H1 (cell line): ENCODE data around the gene ZNF611. TPM values are rescaled to one million over a fixed set of nuclear protein-coding genes. Genes with fewer than 3 reads are reported as not detected.

ENCODE experiments used
- CTCF ChIA-PET: fragments of 300-600 bp; sonication (Branson Sonifier 250); formaldehyde crosslinking; loops from one replicate; lab custom pipeline; 2021; ENCODE audit not compliant: partially characterized antibody; lab: Charles Lee
- POLR2A ChIA-PET: fragments of 300-600 bp; sonication (Branson Sonifier 250); formaldehyde crosslinking; loops from one replicate; lab custom pipeline; 2021; ENCODE audit warnings: inconsistent platforms; ENCODE audit not compliant: partially characterized antibody; lab: Charles Lee
- DNase-seq, 2 experiments: peaks; one replicate each; pipeline versions ENCODE4 v3.0.0 to v3.0.0-alpha.2; 2010 to 2022; ENCODE audit warnings: low spot score in 2 of 2, low read depth in 1 of 2, mixed read lengths in 1 of 2
- FAIRE-seq: peaks from 2 replicates; lab custom pipeline; 2011; peaks lifted over from hg19 to GRCh38; lab: Jason Lieb, UNC
- H2AFZ ChIP-seq: 2 replicates; pipeline ENCODE4 v1.8.1; 2012; ENCODE audit warnings: low read length, inconsistent platforms
- H2AK5ac ChIP-seq: 2 replicates; pipeline ENCODE4 v1.6.1; 2013; ENCODE audit warnings: low read depth, low read length
- H2BK120ac ChIP-seq: replicated peaks from 2 replicates; pipeline ENCODE3; 2013; ENCODE audit warnings: low read depth, low read length, inconsistent platforms
- H2BK12ac ChIP-seq: 2 replicates; pipeline ENCODE4 v1.6.1; 2013; ENCODE audit warnings: low read depth, low read length
- H2BK15ac ChIP-seq: 2 replicates; pipeline ENCODE4 v1.6.1; 2013; ENCODE audit warnings: low read length
- H2BK20ac ChIP-seq: 2 replicates; pipeline ENCODE4 v1.6.1; 2013; ENCODE audit warnings: low read length
- H2BK5ac ChIP-seq: 2 replicates; pipeline ENCODE4 v1.6.1; 2013; ENCODE audit warnings: low read depth, low read length
- H3K14ac ChIP-seq: 2 replicates; pipeline ENCODE4 v1.6.1; 2013; ENCODE audit warnings: inconsistent platforms; ENCODE audit not compliant: insufficient read length
- H3K18ac ChIP-seq: 2 replicates; pipeline ENCODE4 v1.6.1; 2013; ENCODE audit warnings: low read length; ENCODE audit errors: extremely low read depth
- H3K23ac ChIP-seq: 2 replicates; pipeline ENCODE4 v1.6.1; 2013; ENCODE audit warnings: inconsistent platforms; ENCODE audit not compliant: insufficient read length
- H3K23me2 ChIP-seq: 2 replicates; pipeline ENCODE4 v1.6.1; 2013; ENCODE audit warnings: low read depth, low read length
- H3K27ac ChIP-seq: 2 replicates; pipeline ENCODE4 v1.6.1; 2011; ENCODE audit warnings: low read depth, low read length, inconsistent platforms
- H3K27me3 ChIP-seq, 4 experiments: replicated peaks in 1 of 4; 1 replicate in 1 of 4; 2 replicates in 3 of 4; pipeline versions ENCODE4 v1.6.1 to v1.8.1; 2011 to 2013; ENCODE audit warnings: low read length in 3 of 4, mild to moderate bottlenecking in 3 of 4, inconsistent platforms in 2 of 4, mixed read lengths in 2 of 4, moderate library complexity in 1 of 4; ENCODE audit not compliant: control insufficient read depth in 3 of 4, insufficient read depth in 3 of 4; ENCODE audit errors: extremely low read depth in 1 of 4
- H3K36me3 ChIP-seq, 4 experiments: 2 replicates each; pipeline versions ENCODE4 v1.6.1 to v1.8.1; 2011 to 2013; ENCODE audit warnings: mild to moderate bottlenecking in 4 of 4, low read length in 3 of 4, moderate library complexity in 2 of 4, control low read depth in 1 of 4, inconsistent platforms in 1 of 4; ENCODE audit not compliant: insufficient read depth in 4 of 4, control insufficient read depth in 2 of 4
- H3K4ac ChIP-seq: replicated peaks from 2 replicates; pipeline ENCODE3; 2013; ENCODE audit warnings: low read length, low read depth, mixed read lengths, inconsistent platforms; ENCODE audit not compliant: insufficient read length
- H3K4me1 ChIP-seq, 4 experiments: replicated peaks in 1 of 4; 1 replicate in 1 of 4; 2 replicates in 3 of 4; pipeline versions ENCODE4 v1.6.1 to v1.8.1; 2011 to 2013; ENCODE audit warnings: low read length in 3 of 4, inconsistent platforms in 2 of 4, mixed read lengths in 1 of 4; ENCODE audit not compliant: insufficient read depth in 4 of 4, control insufficient read depth in 3 of 4
- H3K4me2 ChIP-seq, 2 experiments: 2 replicates each; pipeline versions ENCODE4 v1.6.1 to v1.8.1; 2011 to 2013; ENCODE audit warnings: low read depth in 2 of 2, low read length in 2 of 2, control low read depth in 1 of 2, inconsistent platforms in 1 of 2, mild to moderate bottlenecking in 1 of 2; ENCODE audit not compliant: insufficient read depth in 1 of 2
- H3K4me3 ChIP-seq, 4 experiments: fragments of 200-600, 300-600 bp in 1 of 4; sonication (generic), shearing (Covaris generic), sonication (Bioruptor Twin) in 1 of 4; 2 replicates each; pipeline versions ENCODE4 v1.5.1 to v1.8.1; 2011 to 2016; ENCODE audit warnings: low read length in 4 of 4, low read depth in 3 of 4, control low read depth in 2 of 4, inconsistent platforms in 2 of 4, mild to moderate bottlenecking in 2 of 4, mixed read lengths in 1 of 4, moderate library complexity in 1 of 4; ENCODE audit not compliant: insufficient read depth in 2 of 4; ENCODE audit errors: extremely low read depth in 1 of 4
- H3K56ac ChIP-seq: replicated peaks from 2 replicates; pipeline ENCODE3; 2013; ENCODE audit warnings: low read depth, mild to moderate bottlenecking, mixed read lengths, low read length, inconsistent platforms; ENCODE audit not compliant: insufficient read length
- H3K79me1 ChIP-seq: 2 replicates; pipeline ENCODE4 v1.6.1; 2013; ENCODE audit warnings: low read depth, low read length, control low read depth
- H3K79me2 ChIP-seq, 2 experiments: 2 replicates each; pipeline versions ENCODE4 v1.6.1 to v1.8.1; 2012 to 2013; ENCODE audit warnings: low read length in 2 of 2, mild to moderate bottlenecking in 2 of 2, inconsistent platforms in 1 of 2; ENCODE audit not compliant: insufficient read depth in 2 of 2, control insufficient read depth in 1 of 2
- H3K9ac ChIP-seq, 4 experiments: replicated peaks in 1 of 4; 1 replicate in 1 of 4; 2 replicates in 3 of 4; pipeline versions ENCODE4 v1.6.1 to v1.8.1; 2011 to 2013; ENCODE audit warnings: low read depth in 3 of 4, low read length in 3 of 4, control low read depth in 2 of 4, mild to moderate bottlenecking in 2 of 4, moderate library complexity in 2 of 4, inconsistent platforms in 1 of 4; ENCODE audit errors: extremely low read depth in 1 of 4
- H3K9me3 ChIP-seq, 2 experiments: 2 replicates each; pipeline versions ENCODE4 v1.6.1 to v1.8.1; 2012 to 2013; ENCODE audit warnings: mild to moderate bottlenecking in 2 of 2, moderate library complexity in 2 of 2, control low read depth in 1 of 2, inconsistent platforms in 1 of 2, low read depth in 1 of 2, low read length in 1 of 2, mixed read lengths in 1 of 2; ENCODE audit not compliant: insufficient read depth in 2 of 2
- H4K20me1 ChIP-seq, 2 experiments: replicated peaks in 1 of 2; 2 replicates each; pipeline versions ENCODE3 to v1.8.1; 2011 to 2013; ENCODE audit warnings: inconsistent platforms in 2 of 2, low read length in 2 of 2, mild to moderate bottlenecking in 1 of 2; ENCODE audit not compliant: insufficient read depth in 2 of 2, control insufficient read depth in 1 of 2
- H4K5ac ChIP-seq: 2 replicates; pipeline ENCODE4 v1.6.1; 2013; ENCODE audit warnings: low read length, low read depth, mixed read lengths, inconsistent platforms; ENCODE audit not compliant: insufficient read length
- H4K8ac ChIP-seq: 2 replicates; pipeline ENCODE4 v1.8.0; 2013; ENCODE audit warnings: mild to moderate bottlenecking, moderate library complexity, low read length, inconsistent platforms; ENCODE audit not compliant: insufficient read depth; ENCODE audit errors: extremely low read depth
- H4K91ac ChIP-seq: replicated peaks from 2 replicates; pipeline ENCODE3; 2013; ENCODE audit warnings: low read length, mixed read lengths, inconsistent platforms; ENCODE audit not compliant: insufficient read length
- BRCA1 ChIP-seq: IDR thresholded peaks from 2 replicates; pipeline ENCODE4 v1.6.1; 2012; ENCODE audit warnings: low read depth, low read length, improper control_type of control experiment
- EZH2 ChIP-seq: fragments of 200-600 bp; sonication (generic); IDR thresholded peaks from 2 replicates; pipeline ENCODE4 v1.7.1; 2012; ENCODE audit warnings: low read depth, mild to moderate bottlenecking, moderate library complexity, low read length, inconsistent platforms; ENCODE audit not compliant: severe bottlenecking
- GTF2F1 ChIP-seq: IDR thresholded peaks from 2 replicates; pipeline ENCODE4 v1.6.1; 2012; ENCODE audit warnings: low read depth, low read length, improper control_type of control experiment, borderline replicate concordance
- NRF1 ChIP-seq: IDR thresholded peaks from 2 replicates; pipeline ENCODE4 v1.6.1; 2011; ENCODE audit warnings: mild to moderate bottlenecking, low read depth, low read length, improper control_type of control experiment
- POLR2A ChIP-seq, 2 experiments: IDR thresholded peaks; 1 replicate in 1 of 2; 2 replicates in 1 of 2; pipeline ENCODE4 v1.6.1; 2011; ENCODE audit warnings: low read depth in 2 of 2, low read length in 2 of 2, mild to moderate bottlenecking in 2 of 2; ENCODE audit errors: control extremely low read depth in 1 of 2
- SP1 ChIP-seq: IDR thresholded peaks from 2 replicates; pipeline ENCODE4 v1.6.1; 2011; ENCODE audit warnings: low read depth, low read length
- TAF1 ChIP-seq: IDR thresholded peaks from 2 replicates; pipeline ENCODE4 v1.6.1; 2011; ENCODE audit warnings: mild to moderate bottlenecking, low read depth, low read length
- WGBS, 2 experiments: shearing (Covaris generic) in 1 of 2; methylation state at CpG; one replicate each; pipeline versions ENCODE4 v1.1.6 to v1.1.7; 2013 to 2015; ENCODE audit warnings: low lambda C conversion rate in 2 of 2, mixed read lengths in 2 of 2, inconsistent platforms in 1 of 2, low coverage in 1 of 2, missing lambda C conversion rate in 1 of 2; ENCODE audit not compliant: insufficient replicate concordance in 2 of 2, insufficient coverage in 1 of 2, insufficient read length in 1 of 2; ENCODE audit errors: extremely low coverage in 1 of 2, missing lambda C conversion rate in 1 of 2; 5-methylcytosine and 5-hydroxymethylcytosine counted together
- long read RNA-seq, 2 experiments: library from RNA in 1 of 2; library from capped mRNA in 1 of 2; stranded (forward); transcript quantifications; one replicate each; pipeline ENCODE4 v2.0.0, GENCODE V29; 2021; ENCODE audit warnings: inconsistent platforms in 1 of 2
- polyA minus RNA-seq, 3 experiments: library from RNA; depleted of rRNA, polyadenylated mRNA; stranded (reverse); fragments of >200 nt; gene quantifications; 1 replicate in 2 of 3; 2 replicates in 1 of 3; pipeline ENCODE4 v1.2.3, GENCODE V29; 2011
- polyA plus RNA-seq, 7 experiments: library from polyadenylated mRNA; depleted of rRNA in 3 of 7; stranded (reverse) in 5 of 7; unstranded in 2 of 7; fragments of >200 nt in 5 of 7; fragments of 200-250 nt in 2 of 7; gene quantifications; 1 replicate in 5 of 7; 2 replicates in 1 of 7; 4 replicates in 1 of 7; pipeline versions ENCODE4 v1.2.1 to v1.2.3, GENCODE V29; 2011 to 2013; ENCODE audit warnings: missing spikeins in 2 of 7, mixed read lengths in 2 of 7
- total RNA-seq: library from RNA; stranded (reverse); fragmentation: NEBNext Ultra II Directional; extraction: Animal tissue kit (Norgen Biotek cat#: 25700); gene quantifications from 2 replicates; pipeline ENCODE4 v1.2.1, GENCODE V29; 2021
- TF ChIP-seq, protein P1 (sequence below): IDR thresholded peaks from 2 replicates; pipeline ENCODE4 v1.6.1; 2012; ENCODE audit warnings: inconsistent platforms

ZNF611 gene
- total RNA-seq (17.7 and 19.0 TPM in 2 replicates), polyA plus RNA-seq (2011; rRNA removed) (1.9 and 2.2 TPM in 2 replicates), polyA minus RNA-seq (2011; rRNA and poly(A)+ RNA removed) (16.9 and 34.4 TPM in 2 replicates)
- 2.1 TPM for polyA plus RNA-seq (2011; cell fraction: cytosol; rRNA removed)
- 4.7 TPM for polyA plus RNA-seq (2011; cell fraction: nucleus; rRNA removed)
- polyA plus RNA-seq (2012, experiment 1 of 2) = 3.9 to 9.6 TPM (median 5.0 TPM) in 4 replicates
- 1.7 TPM for polyA plus RNA-seq (2012, experiment 2 of 2)
- 7.1 TPM for polyA plus RNA-seq (2013, experiment 1 of 2)
- polyA plus RNA-seq (2013, experiment 2 of 2) = 7.0 TPM
- 13.9 TPM for polyA minus RNA-seq (2011; cell fraction: cytosol; rRNA and poly(A)+ RNA removed)
- 19.3 TPM for polyA minus RNA-seq (2011; cell fraction: nucleus; rRNA and poly(A)+ RNA removed)
- long read RNA-seq, experiment 1 = 0 reads
- long read RNA-seq, experiment 2, full-length matches to known transcripts = 1 of 2 reads
- long read RNA-seq, experiment 2, partial matches to known transcripts = 0 of 2 reads
- long read RNA-seq, experiment 2, other reads (novel, unspliced or antisense) = 1 of 2 reads

DNA sequence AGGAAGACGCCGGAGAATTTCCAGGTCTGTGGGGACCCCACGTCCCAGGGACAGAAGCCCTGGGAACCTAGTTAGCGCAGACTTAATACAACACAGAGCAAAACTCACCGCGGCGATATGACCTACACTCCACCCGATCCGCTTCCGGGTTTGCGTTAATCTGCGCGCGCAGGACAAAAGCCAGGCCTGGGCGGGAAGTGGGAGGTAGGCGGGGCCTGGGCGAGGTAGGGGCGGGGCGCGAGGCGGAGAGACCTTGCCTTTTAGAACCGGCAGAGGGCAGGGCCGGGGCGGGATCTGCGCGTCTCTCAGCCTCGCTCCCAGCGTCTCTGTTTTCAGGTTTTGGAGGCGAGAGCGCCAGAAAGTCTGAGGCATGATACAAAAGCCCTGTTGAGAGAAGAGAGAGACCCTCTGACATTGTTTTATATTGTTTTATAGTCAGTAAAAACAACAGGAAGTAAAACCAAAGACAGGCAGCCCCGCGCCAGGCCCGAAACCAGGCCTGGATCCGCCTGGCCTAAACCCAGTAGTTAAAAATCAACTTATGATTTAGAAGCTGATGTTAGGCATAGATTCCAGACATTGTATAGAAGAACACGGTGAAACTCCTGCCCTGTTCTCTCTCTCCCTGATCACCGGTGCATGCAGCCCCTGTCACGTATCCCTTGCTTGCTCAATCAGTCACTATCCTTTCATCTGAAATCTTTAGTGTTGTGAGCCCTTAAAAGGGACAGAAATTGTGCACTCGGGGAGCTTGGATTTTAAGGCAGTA is at the start of gene ZNF611:
Gene ZNF611 (minus strand): TSS at position 152 of the 769 bp plus-strand sequence. CDS start 19,150 bp downstream, outside the sequence.
- no peak within 1 kb of the TSS for H2AK5ac ChIP-seq
- H3K27me3 ChIP-seq = peaks cover 0 to 3% (median 0%) of the 10 kb centered on the region in 4 experiments; a peak in 1 of 7 replicates
- whole genome bisulfite sequencing, 2 experiments = 15% methylated on average over 38 of the region's 38 CpGs; no CpG with 5 or more reads in 1 of the 2 experiments
- H3K79me2 ChIP-seq = no peaks in the 10 kb centered on the region
- 0 out of 2 replicates have a peak within 1 kb of the TSS, but pooled peaks have one; percentile 75 for H2AFZ ChIP-seq
- CTCF ChIA-PET = interaction anchor here (0.8 to 1.2 kb wide), 6 partner anchors 10 to 336 kb away, joined by 3 to 4 read pairs (median 3); no protein-coding TSS in a partner anchor
- H4K8ac ChIP-seq = peak within 1 kb of the TSS; percentile 76; the same call in 1 of the 2 replicates
- POLR2A ChIA-PET = interaction anchor here (0.7 to 1.1 kb wide), 4 partner anchors 8 to 565 kb away, joined by 3 to 7 read pairs (median 3); no protein-coding TSS in a partner anchor
- peak within 1 kb of the TSS; percentile 73 to 98 (median 94) for H3K4me3 ChIP-seq
- no peak within 1 kb of the TSS for H2BK120ac ChIP-seq
- H3K4ac ChIP-seq = no peak within 1 kb of the TSS
- peak within 1 kb of the TSS; percentile 46 for H3K56ac ChIP-seq
- H3K9me3 ChIP-seq = no peaks in the 10 kb centered on the region; a peak in 1 of 4 replicates
- no peaks in the 10 kb centered on the region for H3K36me3 ChIP-seq
- H2BK20ac ChIP-seq = no peak within 1 kb of the TSS
- H2BK5ac ChIP-seq = peak within 1 kb of the TSS; percentile 62; the same call in 1 of the 2 replicates
- H2BK15ac ChIP-seq = no peak within 1 kb of the TSS
- no peaks in the 10 kb centered on the region for H4K20me1 ChIP-seq
- DNase-seq (peak; percentile 71 to 99), FAIRE-seq (peak; percentile 55)
- peak within 1 kb of the TSS; percentile 86; the same call in 1 of the 2 replicates for H2BK12ac ChIP-seq
- H3K4me2 ChIP-seq = peak within 1 kb of the TSS; percentile 56 to 68
- H4K91ac ChIP-seq = no peak within 1 kb of the TSS
- 0 out of 2 replicates have a peak within 1 kb of the TSS, but pooled peaks have one; percentile 8 for H3K27ac ChIP-seq
- peaks cover 0 to 6% (median 3%) of the 10 kb centered on the region in 4 experiments; a peak in 4 of 7 replicates for H3K4me1 ChIP-seq
- H3K79me1 ChIP-seq = no peaks in the 10 kb centered on the region
- H3K23ac ChIP-seq = no peak within 1 kb of the TSS
- H3K9ac ChIP-seq = peak within 1 kb of the TSS; percentile 48 to 76 (median 61)
- H4K5ac ChIP-seq = no peak within 1 kb of the TSS
- H3K23me2 ChIP-seq = no peaks in the 10 kb centered on the region
- H3K18ac ChIP-seq = peak within 1 kb of the TSS; percentile 24
- no peak within 1 kb of the TSS for H3K14ac ChIP-seq
- TF ChIP-seq BRCA1 (no peak), POLR2A (IDR thresholded peaks at IDR 0.05; ENCODE audit: control extremely low read depth in 1 of 2, low read depth in 2 of 2, low read length in 2 of 2) (peak in 1 of 2 experiments; percentile 72; a peak in 2 of 3 replicates), EZH2 (no peak), NRF1 (peak; percentile 38; the same call in 1 of the 2 replicates), SP1 (peak; percentile 30; the same call in 1 of the 2 replicates), GTF2F1 (no peak), TAF1 (peak; percentile 74)
- TF ChIP-seq, protein P1, sequence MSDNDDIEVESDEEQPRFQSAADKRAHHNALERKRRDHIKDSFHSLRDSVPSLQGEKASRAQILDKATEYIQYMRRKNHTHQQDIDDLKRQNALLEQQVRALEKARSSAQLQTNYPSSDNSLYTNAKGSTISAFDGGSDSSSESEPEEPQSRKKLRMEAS = peak; percentile 38; the same call in 1 of the 2 replicates
